Fibroblast of villous mesenchyme (primary cell): ENCODE measurements around the gene NAMPT. TPM values are rescaled to one million over a fixed set of nuclear protein-coding genes. Genes with fewer than 3 reads are reported as not detected.

ENCODE experiments used
- DNase-seq: peaks from one replicate; pipeline ENCODE4 v3.0.0-alpha.2; 2010; ENCODE audit warnings: low read depth
- H3K4me3 ChIP-seq: 2 replicates; pipeline ENCODE4 v1.5.1; 2011; ENCODE audit warnings: low read depth, mild to moderate bottlenecking, low read length
- total RNA-seq: library from RNA; depleted of rRNA; stranded (reverse); fragments of >200 nt; gene quantifications from 2 replicates; pipeline ENCODE4 v1.2.3, GENCODE V29; 2012
- TF ChIP-seq, protein P1 (sequence below): IDR thresholded peaks from 2 replicates; pipeline ENCODE4 v1.5.1; 2012; ENCODE audit warnings: low read depth, mild to moderate bottlenecking, low read length; ENCODE audit not compliant: insufficient read depth

NAMPT gene
- total RNA-seq, 1 donor: 180 TPM

DNA sequence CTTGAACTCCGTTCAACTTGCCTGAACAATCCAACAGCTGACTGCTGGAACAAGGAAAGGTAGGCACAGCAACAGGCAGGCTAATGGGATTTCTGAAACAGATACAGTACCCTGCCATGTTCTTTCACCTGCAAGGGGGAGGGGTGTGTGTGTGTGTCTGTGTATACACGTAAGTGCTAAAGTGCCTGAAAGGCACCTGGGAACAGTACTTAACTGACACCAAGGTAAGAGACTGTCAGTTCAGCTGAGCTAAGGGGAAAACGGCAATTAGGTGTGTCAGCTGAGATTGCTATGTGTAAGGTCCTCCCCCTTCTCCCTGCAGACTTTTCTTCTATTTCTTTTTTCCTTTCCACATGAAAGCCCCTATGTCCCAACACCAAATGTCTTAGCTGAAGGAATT, 27.0 kb downstream of the NAMPT start:
- no peak for DNase-seq
- TF ChIP-seq, protein P1, sequence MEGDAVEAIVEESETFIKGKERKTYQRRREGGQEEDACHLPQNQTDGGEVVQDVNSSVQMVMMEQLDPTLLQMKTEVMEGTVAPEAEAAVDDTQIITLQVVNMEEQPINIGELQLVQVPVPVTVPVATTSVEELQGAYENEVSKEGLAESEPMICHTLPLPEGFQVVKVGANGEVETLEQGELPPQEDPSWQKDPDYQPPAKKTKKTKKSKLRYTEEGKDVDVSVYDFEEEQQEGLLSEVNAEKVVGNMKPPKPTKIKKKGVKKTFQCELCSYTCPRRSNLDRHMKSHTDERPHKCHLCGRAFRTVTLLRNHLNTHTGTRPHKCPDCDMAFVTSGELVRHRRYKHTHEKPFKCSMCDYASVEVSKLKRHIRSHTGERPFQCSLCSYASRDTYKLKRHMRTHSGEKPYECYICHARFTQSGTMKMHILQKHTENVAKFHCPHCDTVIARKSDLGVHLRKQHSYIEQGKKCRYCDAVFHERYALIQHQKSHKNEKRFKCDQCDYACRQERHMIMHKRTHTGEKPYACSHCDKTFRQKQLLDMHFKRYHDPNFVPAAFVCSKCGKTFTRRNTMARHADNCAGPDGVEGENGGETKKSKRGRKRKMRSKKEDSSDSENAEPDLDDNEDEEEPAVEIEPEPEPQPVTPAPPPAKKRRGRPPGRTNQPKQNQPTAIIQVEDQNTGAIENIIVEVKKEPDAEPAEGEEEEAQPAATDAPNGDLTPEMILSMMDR: no peak
- no peak overlapping the region for H3K4me3 ChIP-seq

DNA sequence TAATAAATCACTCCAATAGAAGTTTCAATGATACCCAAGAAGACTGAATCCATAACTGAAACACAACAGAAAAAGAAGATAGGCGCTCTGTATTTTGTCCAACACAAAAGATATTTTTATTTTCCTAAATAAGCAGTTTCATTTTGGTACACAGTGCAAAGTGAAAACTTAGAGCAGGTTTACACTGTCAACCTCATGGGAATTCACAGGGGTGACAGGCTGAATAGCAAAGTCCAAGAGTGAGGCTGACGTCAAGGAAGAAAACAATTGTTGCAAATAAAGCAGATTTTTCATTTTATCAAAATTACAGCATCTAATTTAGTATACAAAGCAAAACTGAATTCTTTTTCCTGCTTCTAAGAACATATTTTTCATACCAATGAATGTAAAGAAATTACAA, 28.6 kb downstream of the NAMPT start:
- TF ChIP-seq, protein P1: no peak

DNA sequence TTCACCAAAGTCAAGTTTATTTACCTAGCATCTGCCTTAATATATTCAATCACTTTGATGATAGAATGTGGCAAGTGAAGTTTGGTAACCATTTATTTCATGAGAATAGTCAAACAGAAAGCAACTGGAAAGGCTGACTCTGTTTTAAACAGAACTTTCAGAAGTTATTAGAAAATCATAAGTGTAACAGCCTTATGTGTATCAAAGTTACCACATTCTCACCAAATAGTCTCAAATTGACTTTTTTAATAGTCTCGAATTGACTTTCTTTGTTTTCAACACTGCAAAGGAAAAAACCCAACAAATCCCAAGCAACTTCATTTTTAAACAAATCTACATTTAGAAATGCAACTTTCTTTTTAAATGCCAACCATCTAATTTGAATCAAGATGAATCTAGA, 29.5 kb downstream of the NAMPT start:
- no peak overlapping the region for H3K4me3 ChIP-seq
- TF ChIP-seq, protein P1: no peak
- no peak for DNase-seq

More for the DNA sequence above, 28.6 kb downstream of the NAMPT start:
- DNase-seq: no peak
- H3K4me3 ChIP-seq: no peak overlapping the region

DNA sequence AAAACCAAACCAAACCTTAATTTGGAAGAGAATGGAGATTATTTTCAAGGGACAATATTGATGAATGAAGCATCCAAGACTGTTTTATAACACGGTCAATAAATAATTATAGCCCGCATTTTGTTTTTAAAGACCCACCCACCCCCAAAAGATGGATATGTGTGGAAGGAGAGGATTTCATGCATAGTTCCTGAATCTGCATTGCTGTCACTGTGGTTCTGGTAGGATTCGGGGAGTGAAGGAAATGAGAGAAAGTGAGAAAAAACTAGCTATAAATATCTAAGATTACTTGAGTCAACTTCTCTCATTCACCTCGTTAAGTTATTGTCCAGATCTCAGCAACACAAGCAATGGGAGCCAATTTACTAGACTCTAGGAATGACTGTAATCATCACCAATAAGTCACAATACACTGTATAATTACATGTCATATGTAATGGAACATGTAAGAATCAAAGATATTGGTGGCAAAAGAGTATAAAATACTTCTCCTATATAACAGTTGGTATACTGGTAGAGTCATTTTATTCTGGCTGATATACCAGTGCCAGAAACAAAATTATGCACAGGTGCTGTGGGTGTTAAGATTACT, 30.2 kb downstream of the NAMPT start:
- H3K4me3 ChIP-seq: no peak overlapping the region
- TF ChIP-seq, protein P1: no peak
- DNase-seq: no peak

DNA sequence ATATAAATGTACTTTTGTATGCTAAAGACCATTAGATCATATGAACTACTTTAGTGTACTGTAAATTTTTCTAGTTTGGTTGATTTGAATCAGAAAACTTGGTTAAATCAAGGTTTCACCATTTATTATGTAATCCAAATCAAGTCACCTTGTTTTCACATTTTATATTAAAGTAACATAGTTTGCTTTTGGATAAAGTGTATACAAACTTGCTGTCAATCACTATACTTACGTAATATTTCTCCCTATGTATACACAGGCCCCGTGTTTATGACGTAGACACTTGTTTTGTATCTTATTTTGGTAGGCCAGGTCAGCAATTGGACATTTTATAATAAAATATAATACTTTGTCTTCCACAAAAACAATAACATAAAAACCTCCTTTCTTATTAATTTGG, 32.2 kb downstream of the NAMPT start:
- TF ChIP-seq, protein P1: no peak
- no peak for DNase-seq
- H3K4me3 ChIP-seq: no peak overlapping the region

DNA sequence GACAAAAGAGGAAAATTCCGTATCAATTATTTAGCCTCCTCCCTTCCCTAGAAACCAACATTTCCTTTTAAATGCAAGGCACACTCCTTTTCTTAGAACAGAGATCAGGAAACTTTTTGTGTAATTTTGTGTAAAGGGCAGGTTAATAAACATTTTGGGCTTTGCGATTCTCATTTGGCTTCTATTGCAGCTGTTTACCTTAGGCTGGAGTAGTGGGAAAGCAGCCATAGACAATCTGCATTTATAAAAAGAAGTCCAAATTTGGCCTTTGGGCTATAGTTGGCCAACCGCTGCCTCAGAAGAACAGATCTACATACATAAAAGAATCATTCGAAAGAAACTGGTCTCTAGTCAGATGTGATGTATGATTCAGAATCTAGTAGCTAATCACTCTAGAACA, 35.3 kb downstream of the NAMPT start:
- TF ChIP-seq, protein P1: no peak
- H3K4me3 ChIP-seq: no peak overlapping the region
- no peak for DNase-seq

DNA sequence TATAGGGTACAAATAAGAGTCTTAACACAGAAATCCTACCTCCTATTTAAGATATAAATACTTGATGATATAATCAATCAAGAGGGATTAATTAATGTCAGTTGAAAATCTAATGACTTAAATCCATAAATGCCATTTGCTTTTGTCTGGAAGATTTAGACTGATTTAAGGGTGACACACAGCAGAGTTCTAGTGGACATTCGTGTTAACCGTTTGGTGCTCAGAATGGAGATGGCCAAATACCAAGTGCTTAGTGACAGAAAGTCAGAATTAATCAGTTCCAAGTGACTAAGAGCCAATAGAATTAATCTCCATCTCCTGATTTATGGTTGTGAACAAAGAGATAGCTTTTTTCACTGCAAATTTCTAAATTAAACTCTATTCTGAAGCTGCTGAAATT, 36.2 kb downstream of the NAMPT start:
- DNase-seq: no peak
- TF ChIP-seq, protein P1: no peak
- no peak overlapping the region for H3K4me3 ChIP-seq
